Subcutaneous adipose tissue (tissue), 4 donors: ENCODE data around the gene RUNX3. TPM values are rescaled to one million over a fixed set of nuclear protein-coding genes. Genes with fewer than 3 reads are reported as not detected.

ENCODE experiments used
- total RNA-seq, 4 donors: library from RNA; depleted of rRNA; stranded (reverse); fragments of >200 nt; gene quantifications; one replicate each; pipeline ENCODE4 v1.1.0, GENCODE V29; 2016
- TF ChIP-seq, protein P1 (sequence below): fragments of 450-650 bp; IDR thresholded peaks from one replicate; pipeline ENCODE4 v1.5.1; 2016; ENCODE audit warnings: low read depth, mild to moderate bottlenecking, control low read depth, antibody characterized with exemption, moderate library complexity

The RUNX3 gene
- total RNA-seq, 4 donors from 2014 or later, result 0.19 to 5.4 (median 3.0) TPM

DNA sequence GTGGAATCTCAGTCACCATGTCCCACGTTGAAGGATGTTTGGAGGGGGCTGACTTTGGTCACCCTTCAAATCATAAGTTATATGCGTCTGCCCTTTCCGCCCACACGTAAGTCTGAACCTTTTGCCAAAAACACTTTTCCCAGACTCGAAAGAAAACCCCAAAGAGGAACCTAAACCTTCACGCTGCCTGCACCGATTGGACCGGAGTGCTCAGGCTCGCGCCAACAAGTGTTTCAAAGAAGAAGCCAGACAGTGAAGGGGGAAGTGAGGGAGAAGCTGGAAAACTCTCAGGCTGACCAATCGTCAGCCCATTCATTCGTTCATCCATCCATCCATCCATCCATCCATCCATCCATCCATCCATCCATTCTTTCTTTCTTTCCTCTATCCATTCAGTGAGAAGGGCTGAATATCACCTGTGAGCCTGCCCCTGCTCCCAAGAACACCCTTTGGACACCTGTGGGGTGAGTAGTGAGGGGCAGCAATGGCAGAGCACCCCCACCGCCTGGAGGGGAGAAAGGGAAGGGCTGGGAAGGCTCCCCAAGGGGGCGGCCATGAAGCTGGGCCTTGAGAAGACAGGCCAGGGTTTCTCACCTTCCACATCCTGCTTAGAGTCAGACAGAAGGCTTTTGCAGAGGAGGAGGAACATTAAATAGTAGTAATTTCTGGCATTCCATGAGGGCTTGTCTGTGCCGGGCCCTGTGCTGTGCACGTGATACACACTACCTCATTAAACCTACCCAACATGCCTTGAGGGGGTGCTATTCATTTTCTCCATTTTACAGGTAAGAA is 27.1 kb upstream of the RUNX3 start:
- TF ChIP-seq, protein P1, sequence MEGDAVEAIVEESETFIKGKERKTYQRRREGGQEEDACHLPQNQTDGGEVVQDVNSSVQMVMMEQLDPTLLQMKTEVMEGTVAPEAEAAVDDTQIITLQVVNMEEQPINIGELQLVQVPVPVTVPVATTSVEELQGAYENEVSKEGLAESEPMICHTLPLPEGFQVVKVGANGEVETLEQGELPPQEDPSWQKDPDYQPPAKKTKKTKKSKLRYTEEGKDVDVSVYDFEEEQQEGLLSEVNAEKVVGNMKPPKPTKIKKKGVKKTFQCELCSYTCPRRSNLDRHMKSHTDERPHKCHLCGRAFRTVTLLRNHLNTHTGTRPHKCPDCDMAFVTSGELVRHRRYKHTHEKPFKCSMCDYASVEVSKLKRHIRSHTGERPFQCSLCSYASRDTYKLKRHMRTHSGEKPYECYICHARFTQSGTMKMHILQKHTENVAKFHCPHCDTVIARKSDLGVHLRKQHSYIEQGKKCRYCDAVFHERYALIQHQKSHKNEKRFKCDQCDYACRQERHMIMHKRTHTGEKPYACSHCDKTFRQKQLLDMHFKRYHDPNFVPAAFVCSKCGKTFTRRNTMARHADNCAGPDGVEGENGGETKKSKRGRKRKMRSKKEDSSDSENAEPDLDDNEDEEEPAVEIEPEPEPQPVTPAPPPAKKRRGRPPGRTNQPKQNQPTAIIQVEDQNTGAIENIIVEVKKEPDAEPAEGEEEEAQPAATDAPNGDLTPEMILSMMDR, result no peak

DNA sequence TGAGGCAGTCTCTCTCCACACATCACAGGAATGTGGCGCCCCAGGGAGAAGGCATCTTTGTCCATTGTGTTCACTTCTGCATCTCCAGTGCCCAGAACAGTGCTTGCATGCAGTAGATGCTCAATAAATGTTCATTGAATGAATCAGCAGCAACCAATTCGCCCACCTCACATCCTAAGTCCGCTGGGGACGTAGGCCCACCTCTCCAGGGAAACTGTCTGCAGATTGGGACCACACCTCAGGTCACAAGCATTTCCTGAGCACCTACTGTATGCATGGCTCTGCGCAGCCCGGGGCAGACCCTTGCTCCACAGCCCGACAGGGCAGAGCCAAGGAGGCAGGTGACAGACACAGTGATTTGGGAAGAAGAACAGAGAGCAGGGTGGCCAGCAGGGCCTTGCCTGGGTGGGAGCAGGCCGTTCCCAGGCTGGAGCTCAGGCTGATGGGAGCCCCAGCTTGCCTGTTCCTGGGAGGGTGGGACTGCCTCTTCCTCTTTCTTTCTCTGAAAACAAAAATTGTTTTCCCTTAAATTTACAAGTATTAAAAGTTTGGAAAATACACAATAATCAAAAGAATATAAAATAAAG is 25.8 kb upstream of the RUNX3 start:
- TF ChIP-seq, protein P1, result no peak

DNA sequence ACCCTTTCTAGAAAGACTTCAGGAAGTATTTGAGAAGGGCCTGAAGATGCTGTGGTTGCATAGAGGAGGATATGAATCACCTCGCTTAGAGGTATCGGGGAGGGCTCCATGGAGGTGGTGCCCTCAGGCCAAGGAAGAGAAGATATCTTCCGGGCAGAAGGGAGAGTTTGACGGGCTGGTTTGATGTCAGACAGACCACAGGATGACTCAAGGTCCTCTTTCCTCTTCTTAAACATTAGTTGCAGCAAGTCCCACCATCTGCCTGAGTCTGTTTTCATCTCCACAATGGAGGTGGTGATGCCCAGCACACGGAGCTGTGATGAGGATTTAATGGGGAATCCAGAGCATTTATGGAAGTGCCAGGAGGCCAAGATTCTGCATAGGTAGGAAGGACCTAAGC is 25.1 kb upstream of the RUNX3 start:
- TF ChIP-seq, protein P1, result no peak

DNA sequence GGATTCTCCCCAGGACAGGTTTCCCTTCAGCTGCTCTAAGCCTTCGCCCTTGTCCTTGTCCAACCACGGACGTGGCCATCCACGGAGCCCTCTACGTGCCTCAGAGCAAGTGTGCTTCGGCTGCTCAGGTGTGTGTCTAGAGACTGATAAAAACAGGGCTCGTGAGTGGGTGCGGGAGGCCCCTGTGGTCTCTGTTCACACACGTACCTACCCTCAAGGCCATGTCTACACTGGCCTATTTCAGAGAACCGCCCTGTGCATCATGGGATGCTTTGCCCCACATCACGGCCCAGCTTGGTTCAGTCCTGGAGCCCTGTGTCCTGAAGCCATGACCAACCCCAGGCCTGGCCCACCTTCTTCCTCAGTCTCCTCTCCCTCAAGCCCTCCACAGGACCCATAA is 24.6 kb upstream of the RUNX3 start:
- TF ChIP-seq, protein P1, result no peak

DNA sequence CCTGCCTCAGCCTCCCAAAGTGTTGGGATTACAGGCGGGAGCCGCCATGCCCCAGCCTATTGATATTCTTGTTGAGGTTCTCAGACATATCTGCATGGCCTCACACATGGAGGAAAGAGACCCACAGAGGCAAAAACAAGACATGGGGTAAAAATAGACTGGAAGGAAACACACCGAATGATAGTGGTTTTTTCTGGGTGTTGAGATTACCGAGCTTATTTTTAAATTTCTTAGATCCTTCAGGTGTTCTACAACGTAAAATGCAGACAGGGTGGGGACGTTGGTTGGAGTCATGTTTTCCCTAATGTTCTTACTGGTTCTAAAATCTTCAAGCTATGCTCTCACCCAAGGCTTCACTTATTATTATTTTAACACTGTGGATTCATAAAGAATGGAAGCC is 23.9 kb upstream of the RUNX3 start:
- TF ChIP-seq, protein P1, result no peak

DNA sequence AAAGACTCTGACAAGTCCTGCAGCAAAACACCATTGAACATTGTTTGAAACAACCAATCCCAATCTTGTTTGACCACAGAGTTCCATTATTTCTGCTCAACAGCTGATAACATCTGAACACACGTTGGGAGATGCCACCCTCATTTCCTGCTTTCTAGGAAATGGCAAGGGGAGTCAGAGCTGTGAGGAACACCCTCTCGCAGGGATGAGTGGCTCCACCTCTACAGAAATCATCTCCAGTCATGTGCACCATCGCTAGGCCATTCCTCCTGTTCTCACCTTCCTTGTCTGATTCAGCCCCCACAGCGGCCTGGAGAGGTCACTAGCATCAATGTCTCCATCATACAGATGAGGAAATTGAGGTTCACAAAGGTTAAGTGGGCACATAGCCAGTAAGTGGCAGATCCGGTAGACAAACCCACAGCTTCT is 22.4 kb upstream of the RUNX3 start:
- TF ChIP-seq, protein P1, result no peak

DNA sequence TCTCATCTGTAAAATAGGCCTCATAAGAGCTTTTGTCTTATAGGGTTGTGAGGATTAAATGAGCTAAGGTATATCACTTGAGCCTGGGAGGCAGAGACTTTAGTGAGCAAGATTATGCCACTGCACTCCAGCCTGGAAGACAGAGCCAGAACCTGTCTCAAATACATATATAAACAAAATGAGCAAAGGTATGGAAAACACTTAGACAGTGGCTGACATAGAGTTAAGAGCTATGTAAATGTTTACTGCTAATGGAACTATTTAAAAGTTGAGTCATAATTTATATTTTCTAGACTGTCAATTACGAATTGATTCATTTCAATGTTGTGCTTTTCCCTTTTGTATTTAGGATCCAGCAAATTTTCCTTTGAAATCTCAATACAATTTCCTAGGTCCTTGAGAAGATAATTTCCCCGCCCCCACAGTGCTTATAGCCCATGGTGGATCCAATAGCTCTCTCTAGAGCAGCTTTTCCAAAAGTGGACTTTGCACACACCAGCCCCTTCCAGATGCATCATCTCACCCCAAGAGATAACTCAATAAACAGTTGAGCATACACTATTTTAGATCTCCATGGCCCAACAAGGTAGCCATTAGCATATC is 21.8 kb upstream of the RUNX3 start:
- TF ChIP-seq, protein P1, result no peak
